ENCODE measurements around the gene NOVA2.
A peak's percentile ranks its signal among the peaks of the same experiment; 100 is the strongest.

Gene NOVA2

DNA sequence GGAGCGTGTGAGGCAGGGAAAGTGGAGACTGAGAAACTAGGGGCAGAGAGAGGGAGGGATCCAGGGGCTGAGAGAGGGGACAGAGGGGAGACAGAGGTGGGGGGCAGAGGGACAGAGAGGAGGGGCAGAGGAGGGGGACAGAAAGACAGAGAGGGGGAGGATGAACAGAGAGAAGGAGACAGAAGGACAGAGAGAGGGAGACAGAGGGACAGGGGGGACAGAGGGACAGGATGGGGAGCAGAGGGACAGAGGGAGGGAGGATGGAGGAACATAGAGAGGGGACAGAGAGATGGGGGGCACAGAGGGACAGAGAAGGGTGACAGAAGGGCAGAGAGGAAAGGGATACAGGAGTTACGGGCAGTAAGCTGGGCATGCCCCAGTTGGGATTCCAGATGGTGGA lies 44.4 kb downstream of the NOVA2 start:
- Mint-ChIP-seq H3K4me1 (ENCODE audit: low read depth) (peaks cover 5% of the 10 kb centered on the region), H3K9me3 (ENCODE audit: low read depth) (no peaks in the 10 kb centered on the region), H3K27me3 (peaks cover 5% of the 10 kb centered on the region), H3K36me3 (peaks cover 2% of the 10 kb centered on the region), H3K27ac (no peak overlapping the region), H3K4me3 (no peak overlapping the region)

DNA sequence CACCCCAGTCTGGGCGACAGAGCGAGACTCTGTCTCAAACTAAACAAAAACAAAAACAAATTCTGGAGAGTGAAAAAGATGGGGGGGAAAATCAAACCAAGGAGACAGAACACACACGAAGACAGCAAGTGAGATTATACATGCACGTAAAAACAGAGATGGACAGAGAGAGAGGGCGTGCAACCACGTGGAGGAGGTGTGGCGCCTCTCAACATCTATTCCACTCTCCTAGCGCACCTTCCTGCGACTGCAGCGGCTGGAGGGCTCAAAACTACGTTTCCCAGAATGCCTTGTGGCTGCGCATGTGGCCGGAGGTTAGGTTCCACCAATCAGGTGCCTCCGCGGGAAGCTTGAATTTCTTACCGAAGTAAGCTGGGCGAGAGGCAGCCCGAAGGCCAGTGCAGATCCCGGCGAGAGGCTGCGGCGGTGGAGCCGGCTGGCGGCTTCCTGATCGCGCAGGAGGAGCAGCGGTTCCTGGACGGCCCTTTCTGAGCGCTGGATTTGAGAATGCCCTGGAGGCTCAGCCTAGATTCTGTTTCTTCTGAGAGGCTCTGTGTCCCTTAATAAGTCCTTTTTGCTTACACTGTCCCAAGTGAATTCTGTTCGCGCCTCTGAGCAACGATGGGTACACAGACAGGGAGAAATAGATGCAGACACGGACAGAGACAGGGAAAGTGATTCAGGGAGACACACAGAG lies 46.0 kb downstream of the NOVA2 start:
- H3K27ac Mint-ChIP-seq, result no peak overlapping the region
- H3K36me3 Mint-ChIP-seq, result peaks cover 2% of the 10 kb centered on the region
- peaks cover 2% of the 10 kb centered on the region for H3K27me3 Mint-ChIP-seq
- no peak overlapping the region for H3K4me3 Mint-ChIP-seq
- no peaks in the 10 kb centered on the region for H3K9me3 Mint-ChIP-seq (ENCODE audit: low read depth)
- peaks cover 5% of the 10 kb centered on the region for H3K4me1 Mint-ChIP-seq (ENCODE audit: low read depth)

GRCh38 chr19:45924891-45925447 lies 48.7 kb downstream of the NOVA2 start:
- peaks cover 5% of the 10 kb centered on the region for H3K4me1 Mint-ChIP-seq (ENCODE audit: low read depth)
- no peak overlapping the region for H3K27ac Mint-ChIP-seq
- H3K36me3 Mint-ChIP-seq, result peaks cover 2% of the 10 kb centered on the region
- H3K9me3 Mint-ChIP-seq (ENCODE audit: low read depth), result no peaks in the 10 kb centered on the region
- H3K27me3 Mint-ChIP-seq, result no peaks in the 10 kb centered on the region
- H3K4me3 Mint-ChIP-seq, result no peak overlapping the region

DNA sequence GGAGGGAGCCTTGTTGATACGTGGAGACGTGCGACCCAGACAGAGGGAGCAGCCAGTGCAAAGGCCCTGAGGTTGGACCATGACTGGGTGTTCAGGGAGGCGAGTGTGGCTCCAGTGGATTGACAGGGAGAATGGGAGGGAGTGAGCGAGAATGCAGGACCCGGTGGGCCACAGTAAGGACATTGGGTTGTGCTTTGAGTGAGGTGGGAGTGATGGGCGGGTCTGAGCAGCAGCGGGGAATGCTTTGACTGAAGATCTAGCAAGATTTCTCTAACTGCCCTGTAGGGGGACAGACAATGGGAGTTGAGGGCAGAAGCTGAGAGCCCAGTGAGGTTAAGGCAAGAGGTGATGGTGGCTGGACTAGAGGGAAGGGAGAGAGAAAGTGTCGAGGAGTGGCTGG lies 51.4 kb downstream of the NOVA2 start:
- Mint-ChIP-seq H3K36me3 (peaks cover 2% of the 10 kb centered on the region), H3K4me3 (no peak overlapping the region), H3K9me3 (ENCODE audit: low read depth) (no peaks in the 10 kb centered on the region)

GRCh38 chr19:45920458-45920857 lies 53.2 kb downstream of the NOVA2 start:
- Mint-ChIP-seq H3K36me3 (peaks cover 2% of the 10 kb centered on the region), H3K27ac (no peak overlapping the region), H3K9me3 (ENCODE audit: low read depth) (no peaks in the 10 kb centered on the region), H3K4me1 (ENCODE audit: low read depth) (no peaks in the 10 kb centered on the region), H3K27me3 (peaks cover 3% of the 10 kb centered on the region), H3K4me3 (no peak overlapping the region)

More for the DNA sequence above, 51.4 kb downstream of the NOVA2 start:
- Mint-ChIP-seq H3K27me3 (no peaks in the 10 kb centered on the region), H3K4me1 (ENCODE audit: low read depth) (peaks cover 2% of the 10 kb centered on the region), H3K27ac (no peak overlapping the region)

- no peaks in the 10 kb centered on the region for H3K36me3 Mint-ChIP-seq
- H3K27ac Mint-ChIP-seq, result no peak overlapping the region
- no peak overlapping the region for H3K4me3 Mint-ChIP-seq
Measured at GRCh38 chr19:45919678-45920077, 54.0 kb downstream of the NOVA2 start.

GRCh38 chr19:45918721-45919120 lies 54.9 kb downstream of the NOVA2 start:
- Mint-ChIP-seq H3K4me3 (no peak overlapping the region), H3K27ac (no peak overlapping the region), H3K9me3 (ENCODE audit: low read depth) (no peaks in the 10 kb centered on the region)

More at GRCh38 chr19:45919678-45920077, 54.0 kb downstream of the NOVA2 start:
- Mint-ChIP-seq H3K27me3 (peaks cover 3% of the 10 kb centered on the region), H3K9me3 (ENCODE audit: low read depth) (no peaks in the 10 kb centered on the region), H3K4me1 (ENCODE audit: low read depth) (no peaks in the 10 kb centered on the region)

DNA sequence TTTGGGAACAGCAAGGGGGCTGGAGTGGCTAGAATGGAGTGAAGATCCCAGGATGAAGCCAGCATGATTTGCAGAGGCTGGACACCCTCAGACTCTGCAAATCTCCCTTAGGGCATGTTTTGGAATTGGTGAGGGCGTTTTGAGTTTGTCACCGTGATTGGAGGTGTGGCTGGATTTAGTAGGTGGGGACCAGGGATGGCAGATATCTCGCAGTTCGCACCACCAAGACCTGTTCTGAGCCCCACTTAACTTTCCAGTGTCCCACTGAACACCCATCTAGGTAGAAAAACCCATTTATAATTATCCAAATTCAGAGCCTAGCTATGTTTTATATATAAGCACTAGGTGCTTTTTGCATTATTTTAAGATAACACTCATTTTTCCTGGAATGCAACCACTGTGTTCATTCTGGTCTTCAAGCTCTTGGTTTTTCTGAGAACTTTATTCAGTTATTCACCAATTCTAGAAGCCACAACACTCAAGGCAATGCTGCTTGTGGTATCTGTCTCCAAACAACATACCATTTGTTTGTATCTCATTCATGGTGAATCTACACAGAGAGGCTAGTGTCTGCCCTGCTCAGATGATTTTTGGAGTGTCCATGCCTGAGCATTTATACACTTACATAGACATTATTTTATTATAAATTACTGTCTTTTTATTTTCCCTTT lies 56.1 kb downstream of the NOVA2 start:
- peaks cover 6% of the 10 kb centered on the region for H3K27me3 Mint-ChIP-seq
- no peaks in the 10 kb centered on the region for H3K4me1 Mint-ChIP-seq (ENCODE audit: low read depth)
- H3K36me3 Mint-ChIP-seq, result no peaks in the 10 kb centered on the region
- no peak overlapping the region for H3K27ac Mint-ChIP-seq
- no peak overlapping the region for H3K4me3 Mint-ChIP-seq
- H3K9me3 Mint-ChIP-seq (ENCODE audit: low read depth), result no peaks in the 10 kb centered on the region

More at GRCh38 chr19:45918721-45919120, 54.9 kb downstream of the NOVA2 start:
- Mint-ChIP-seq H3K27me3 (peaks cover 4% of the 10 kb centered on the region), H3K36me3 (no peaks in the 10 kb centered on the region), H3K4me1 (ENCODE audit: low read depth) (no peaks in the 10 kb centered on the region)

GRCh38 chr19:45913874-45914830 lies 59.5 kb downstream of the NOVA2 start, which contains the start of gene NANOS2:
TSS of gene NANOS2 (minus strand) at chr19:45914778. CDS start at chr19:45914693, 85 bp downstream.
- no peaks in the 10 kb centered on the region for H3K9me3 Mint-ChIP-seq (ENCODE audit: low read depth)
- no peak within 1 kb of the TSS for H3K4me3 Mint-ChIP-seq
- peaks cover 7% of the 10 kb centered on the region for H3K27me3 Mint-ChIP-seq
- H3K36me3 Mint-ChIP-seq, result no peaks in the 10 kb centered on the region
- no peaks in the 10 kb centered on the region for H3K4me1 Mint-ChIP-seq (ENCODE audit: low read depth)
- no peak within 1 kb of the TSS for H3K27ac Mint-ChIP-seq

- peaks cover 5% of the 10 kb centered on the region for H3K27me3 Mint-ChIP-seq
- H3K4me3 Mint-ChIP-seq, result no peak overlapping the region
- H3K27ac Mint-ChIP-seq, result no peak overlapping the region
- H3K4me1 Mint-ChIP-seq (ENCODE audit: low read depth), result no peaks in the 10 kb centered on the region
- no peaks in the 10 kb centered on the region for H3K36me3 Mint-ChIP-seq
- no peaks in the 10 kb centered on the region for H3K9me3 Mint-ChIP-seq (ENCODE audit: low read depth)
Measured at GRCh38 chr19:45911291-45911690, 62.4 kb downstream of the NOVA2 start.

DNA sequence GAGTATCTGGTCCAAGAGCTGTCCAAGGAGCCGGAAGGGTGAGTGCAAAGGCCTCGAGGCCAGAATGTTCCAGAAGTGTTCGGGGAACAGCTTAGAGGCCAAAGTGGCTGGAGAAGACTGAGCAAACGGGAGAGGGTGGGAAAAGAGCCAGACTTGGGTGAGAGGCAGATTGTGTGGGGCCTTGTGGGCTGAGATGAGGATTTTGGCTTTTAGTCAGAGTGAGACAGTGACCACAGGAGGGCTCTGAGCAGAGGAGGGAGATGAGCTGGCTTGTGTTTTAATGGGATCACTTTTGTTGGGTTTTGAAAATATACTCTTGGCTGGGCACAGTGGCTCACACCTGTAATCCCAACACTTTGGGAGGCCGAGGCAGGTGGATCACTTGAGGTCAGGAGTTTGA lies 64.7 kb downstream of the NOVA2 start:
- no peaks in the 10 kb centered on the region for H3K9me3 Mint-ChIP-seq (ENCODE audit: low read depth)
- H3K27me3 Mint-ChIP-seq, result peaks cover 4% of the 10 kb centered on the region
- no peak overlapping the region for H3K27ac Mint-ChIP-seq
- no peaks in the 10 kb centered on the region for H3K4me1 Mint-ChIP-seq (ENCODE audit: low read depth)
- no peaks in the 10 kb centered on the region for H3K36me3 Mint-ChIP-seq
- no peak overlapping the region for H3K4me3 Mint-ChIP-seq

DNA sequence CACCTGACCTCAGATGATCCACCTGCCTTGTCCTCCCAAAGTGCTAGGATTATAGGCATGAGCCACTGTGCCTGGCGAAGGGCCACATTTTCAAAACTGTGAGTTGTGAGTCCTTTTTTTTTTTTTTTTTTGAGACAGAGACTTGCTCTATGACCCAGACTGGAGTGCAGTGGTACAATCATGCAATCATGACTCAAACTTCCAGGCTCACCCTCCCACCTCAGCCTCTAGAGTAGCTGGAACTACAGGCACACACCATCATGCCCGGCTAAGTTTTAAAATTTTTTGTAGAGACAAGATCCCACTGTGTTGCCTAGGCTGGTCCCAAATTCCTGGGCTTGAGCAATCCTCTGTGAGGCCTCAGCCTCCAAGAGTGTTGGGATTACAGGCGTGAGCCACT lies 67.4 kb downstream of the NOVA2 start:
- Mint-ChIP-seq H3K27ac (peak overlapping the region; percentile 1), H3K4me3 (no peak overlapping the region), H3K27me3 (peaks cover 2% of the 10 kb centered on the region), H3K36me3 (no peaks in the 10 kb centered on the region), H3K4me1 (ENCODE audit: low read depth) (peaks cover 7% of the 10 kb centered on the region), H3K9me3 (ENCODE audit: low read depth) (no peaks in the 10 kb centered on the region)

DNA sequence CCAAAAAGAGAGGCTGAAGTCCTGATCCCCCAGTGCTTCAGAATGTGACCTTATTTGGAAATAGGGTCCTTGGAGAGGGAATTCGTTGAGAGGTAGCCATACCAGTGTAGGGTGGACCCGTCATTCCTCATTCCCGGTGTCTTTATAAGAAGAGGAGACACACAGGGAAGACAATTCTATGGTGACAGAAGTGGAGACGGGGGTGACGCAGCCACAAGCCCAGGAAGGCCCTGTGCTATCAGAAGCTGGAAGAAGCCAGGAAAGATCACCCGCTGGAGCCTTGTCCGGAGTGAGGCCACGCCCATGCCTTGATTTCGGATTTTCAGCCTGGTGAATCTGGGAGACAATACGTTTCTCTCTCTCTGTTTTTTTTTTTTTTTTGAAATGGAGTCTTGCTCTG lies 68.7 kb downstream of the NOVA2 start:
- H3K27me3 Mint-ChIP-seq, result peaks cover under 1% of the 10 kb centered on the region
- H3K27ac Mint-ChIP-seq, result no peak overlapping the region
- peaks cover 15% of the 10 kb centered on the region for H3K4me1 Mint-ChIP-seq (ENCODE audit: low read depth)
- no peaks in the 10 kb centered on the region for H3K9me3 Mint-ChIP-seq (ENCODE audit: low read depth)
- no peak overlapping the region for H3K4me3 Mint-ChIP-seq
- peaks cover 4% of the 10 kb centered on the region for H3K36me3 Mint-ChIP-seq

GRCh38 chr19:45902651-45903625 lies 70.7 kb downstream of the NOVA2 start:
- Mint-ChIP-seq H3K27me3 (no peaks in the 10 kb centered on the region), H3K4me1 (ENCODE audit: low read depth) (peaks cover 16% of the 10 kb centered on the region), H3K4me3 (peak overlapping the region; percentile 93), H3K27ac (peak overlapping the region; percentile 76), H3K36me3 (peaks cover 8% of the 10 kb centered on the region), H3K9me3 (ENCODE audit: low read depth) (no peaks in the 10 kb centered on the region)

All from activated naive CD8-positive, alpha-beta T cell (primary cell).